Caco-2 (cell line): Measurements from ENCODE around the gene SYT8. TPM values are rescaled to one million over a fixed set of nuclear protein-coding genes. Genes with fewer than 3 reads are reported as not detected.
A peak's percentile ranks its signal among the peaks of the same experiment; 100 is the strongest.

Experiments
- BruUV-seq: library from RNA; stranded (reverse); fragments of 400-500 nt; replicated peaks from 2 replicates; lab custom pipeline; 2021; lab: Mats Ljungman, UMichigan
- CTCF ChIA-PET: fragments of 300-600 bp; sonication (Branson Sonifier 250); formaldehyde crosslinking; loops from one replicate; lab custom pipeline; 2022; ENCODE audit warnings: antibody characterized with exemption; lab: Charles Lee
- POLR2A ChIA-PET: fragments of 300-600 bp; sonication (Branson Sonifier 250); formaldehyde crosslinking; loops from one replicate; lab custom pipeline; 2022; ENCODE audit warnings: antibody characterized with exemption; lab: Charles Lee
- DNase-seq, 2 experiments: peaks; one replicate each; pipeline versions ENCODE4 v3.0.0 to v3.0.0-alpha.2; 2020 to 2022
- H3K27me3 ChIP-seq: replicated peaks from 2 replicates; pipeline ENCODE4 v1.6.0; 2011; ENCODE audit warnings: low read length; ENCODE audit not compliant: control insufficient read depth, insufficient read depth
- H3K36me3 ChIP-seq: 2 replicates; pipeline ENCODE4 v1.5.1; 2011; ENCODE audit warnings: low read length; ENCODE audit not compliant: control insufficient read depth, insufficient read depth
- H3K4me1 ChIP-seq: fragments of 250-450 bp; sonication (Bioruptor Pico); 2 replicates; pipeline ENCODE4 v1.5.1; 2020; ENCODE audit warnings: mild to moderate bottlenecking
- H3K4me3 ChIP-seq: 2 replicates; pipeline ENCODE4 v1.5.1; 2011; ENCODE audit warnings: low read depth, mild to moderate bottlenecking, control low read depth, low read length
- H3K9me3 ChIP-seq: fragments of 250-450 bp; sonication (Bioruptor Pico); 2 replicates; pipeline ENCODE4 v1.5.1; 2020; ENCODE audit warnings: mild to moderate bottlenecking, moderate library complexity
- H3K27ac Mint-ChIP-seq: one replicate; pipeline ENCODE4 v1.8.0; 2022; ENCODE audit warnings: mixed read lengths; ENCODE audit not compliant: unreplicated experiment
- H3K27me3 Mint-ChIP-seq: one replicate; pipeline ENCODE4 v1.8.0; 2022; ENCODE audit warnings: mixed read lengths; ENCODE audit not compliant: insufficient read depth, unreplicated experiment
- H3K36me3 Mint-ChIP-seq: one replicate; pipeline ENCODE4 v1.8.0; 2022; ENCODE audit warnings: mild to moderate bottlenecking, mixed read lengths; ENCODE audit not compliant: insufficient read depth, unreplicated experiment
- H3K4me1 Mint-ChIP-seq: one replicate; pipeline ENCODE4 v1.8.0; 2022; ENCODE audit warnings: low read depth, mixed read lengths; ENCODE audit not compliant: unreplicated experiment
- H3K4me3 Mint-ChIP-seq: one replicate; pipeline ENCODE4 v1.8.0; 2022; ENCODE audit warnings: mild to moderate bottlenecking, moderate library complexity, mixed read lengths; ENCODE audit not compliant: unreplicated experiment
- H3K9me3 Mint-ChIP-seq: one replicate; pipeline ENCODE4 v1.8.0; 2022; ENCODE audit warnings: mixed read lengths; ENCODE audit not compliant: unreplicated experiment
- intact Hi-C: fragments of 100-400 bp; cut with micrococcal nuclease; formaldehyde crosslinking; loops from one replicate; pipeline ENCODE4 v1.10.0; 2022; ENCODE audit not compliant: unreplicated experiment
- total RNA-seq: library from RNA; stranded (reverse); gene quantifications from 2 replicates; pipeline ENCODE4 v1.2.3, GENCODE V29; 2022
- TF ChIP-seq, protein P1 (sequence below), 2 experiments: fragments of 200-600 bp in 1 of 2; IDR thresholded peaks; 1 replicate in 1 of 2; 2 replicates in 1 of 2; pipeline versions ENCODE4 v1.5.1 to v1.8.0; 2011 to 2022; ENCODE audit warnings: antibody characterized with exemption in 1 of 2, control low read depth in 1 of 2, inconsistent platforms in 1 of 2, low read depth in 1 of 2, low read length in 1 of 2, mild to moderate bottlenecking in 1 of 2, moderate library complexity in 1 of 2; ENCODE audit not compliant: insufficient read depth in 1 of 2, severe bottlenecking in 1 of 2, unreplicated experiment in 1 of 2

The SYT8 gene
- total RNA-seq, 1 experiment from 2014 or later, result 14.9 TPM

GRCh38 chr11:1845561-1846452, 11.0 kb downstream of the SYT8 start:
- CTCF ChIA-PET, result no interaction called here
- H3K27me3 ChIP-seq, result no peaks in the 10 kb centered on the region

GRCh38 chr11:1846453-1846932, 11.7 kb downstream of the SYT8 start:
- Histone ChIP-seq H3K4me3 (no peak overlapping the region), H3K36me3 (no peaks in the 10 kb centered on the region), H3K9me3 (no peaks in the 10 kb centered on the region), H3K27me3 (no peaks in the 10 kb centered on the region), H3K4me1 (peaks cover 8% of the 10 kb centered on the region)
- Mint-ChIP-seq H3K9me3 (no peaks in the 10 kb centered on the region), H3K4me3 (no peak overlapping the region), H3K4me1 (peaks cover 11% of the 10 kb centered on the region), H3K36me3 (no peaks in the 10 kb centered on the region), H3K27me3 (no peaks in the 10 kb centered on the region), H3K27ac (peak overlapping the region; percentile 45)
- POLR2A ChIA-PET, result no interaction called here
- CTCF ChIA-PET, result no interaction called here
- no peak for DNase-seq
- intact Hi-C loops, result no loop called here
- TF ChIP-seq, protein P1, sequence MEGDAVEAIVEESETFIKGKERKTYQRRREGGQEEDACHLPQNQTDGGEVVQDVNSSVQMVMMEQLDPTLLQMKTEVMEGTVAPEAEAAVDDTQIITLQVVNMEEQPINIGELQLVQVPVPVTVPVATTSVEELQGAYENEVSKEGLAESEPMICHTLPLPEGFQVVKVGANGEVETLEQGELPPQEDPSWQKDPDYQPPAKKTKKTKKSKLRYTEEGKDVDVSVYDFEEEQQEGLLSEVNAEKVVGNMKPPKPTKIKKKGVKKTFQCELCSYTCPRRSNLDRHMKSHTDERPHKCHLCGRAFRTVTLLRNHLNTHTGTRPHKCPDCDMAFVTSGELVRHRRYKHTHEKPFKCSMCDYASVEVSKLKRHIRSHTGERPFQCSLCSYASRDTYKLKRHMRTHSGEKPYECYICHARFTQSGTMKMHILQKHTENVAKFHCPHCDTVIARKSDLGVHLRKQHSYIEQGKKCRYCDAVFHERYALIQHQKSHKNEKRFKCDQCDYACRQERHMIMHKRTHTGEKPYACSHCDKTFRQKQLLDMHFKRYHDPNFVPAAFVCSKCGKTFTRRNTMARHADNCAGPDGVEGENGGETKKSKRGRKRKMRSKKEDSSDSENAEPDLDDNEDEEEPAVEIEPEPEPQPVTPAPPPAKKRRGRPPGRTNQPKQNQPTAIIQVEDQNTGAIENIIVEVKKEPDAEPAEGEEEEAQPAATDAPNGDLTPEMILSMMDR (IDR thresholded peaks at IDR 0.05; ENCODE audit: insufficient read depth in 1 of 2, low read depth in 1 of 2, low read length in 1 of 2, severe bottlenecking in 1 of 2, unreplicated experiment in 1 of 2), result no peak
- no TSS peak for BruUV-seq

More at GRCh38 chr11:1845561-1846452, 11.0 kb downstream of the SYT8 start:
- H3K4me1 ChIP-seq, result peaks cover 8% of the 10 kb centered on the region
- POLR2A ChIA-PET, result no interaction called here
- Mint-ChIP-seq H3K4me1 (peaks cover 11% of the 10 kb centered on the region), H3K36me3 (peaks cover 2% of the 10 kb centered on the region), H3K27me3 (no peaks in the 10 kb centered on the region), H3K9me3 (no peaks in the 10 kb centered on the region), H3K4me3 (no peak overlapping the region), H3K27ac (peak overlapping the region; percentile 15)
- TF ChIP-seq, protein P1 (IDR thresholded peaks at IDR 0.05; ENCODE audit: insufficient read depth in 1 of 2, low read depth in 1 of 2, low read length in 1 of 2, severe bottlenecking in 1 of 2, unreplicated experiment in 1 of 2), result no peak
- no peak overlapping the region for H3K4me3 ChIP-seq
- BruUV-seq, result no TSS peak
- no peak for DNase-seq
- intact Hi-C loops, result no loop called here
- H3K9me3 ChIP-seq, result no peaks in the 10 kb centered on the region
- no peaks in the 10 kb centered on the region for H3K36me3 ChIP-seq

GRCh38 chr11:1847006-1847735, 12.4 kb downstream of the SYT8 start:
- H3K4me3 ChIP-seq, result no peak overlapping the region
- no peaks in the 10 kb centered on the region for H3K9me3 ChIP-seq
- intact Hi-C loops, result no loop called here
- peak overlapping the region; percentile 45 for H3K27ac Mint-ChIP-seq
- no peaks in the 10 kb centered on the region for H3K36me3 Mint-ChIP-seq
- DNase-seq, result no peak
- no peaks in the 10 kb centered on the region for H3K36me3 ChIP-seq
- no peaks in the 10 kb centered on the region for H3K9me3 Mint-ChIP-seq
- no peaks in the 10 kb centered on the region for H3K27me3 ChIP-seq
- H3K4me1 Mint-ChIP-seq, result peaks cover 11% of the 10 kb centered on the region
- CTCF ChIA-PET, result interaction anchor here (1.4 to 1.9 kb wide), 2 partner anchors 35 to 304 kb away, joined by 3 to 6 read pairs; no protein-coding TSS in a partner anchor
- H3K4me3 Mint-ChIP-seq, result no peak overlapping the region
- no TSS peak for BruUV-seq
- TF ChIP-seq, protein P1 (IDR thresholded peaks at IDR 0.05; ENCODE audit: insufficient read depth in 1 of 2, low read depth in 1 of 2, low read length in 1 of 2, severe bottlenecking in 1 of 2, unreplicated experiment in 1 of 2), result no peak
- peaks cover 8% of the 10 kb centered on the region for H3K4me1 ChIP-seq
- POLR2A ChIA-PET, result no interaction called here
- H3K27me3 Mint-ChIP-seq, result no peaks in the 10 kb centered on the region
